GM04504 (cell line): ENCODE data around the gene MOB2.
A peak's percentile ranks its signal among the peaks of the same experiment; 100 is the strongest.

Experiments
- DNase-seq: peaks from one replicate; pipeline ENCODE4 v3.0.0-alpha.2; 2012; ENCODE audit warnings: low read depth

MOB2 gene

GRCh38 chr11:1486054-1486825 lies at the start of gene MOB2:
MOB2 (minus strand) TSS chr11:1486779; CDS start chr11:1486556, 223 bp downstream.
- no peak for DNase-seq

- DNase-seq: no peak
Observed at GRCh38 chr11:1534682-1535081, 48.1 kb upstream of the MOB2 start.

- no peak for DNase-seq
Observed at GRCh38 chr11:1534171-1534570, 47.6 kb upstream of the MOB2 start.

GRCh38 chr11:1533342-1533725 lies 46.8 kb upstream of the MOB2 start:
- no peak for DNase-seq

GRCh38 chr11:1532606-1533341 lies 46.2 kb upstream of the MOB2 start:
- no peak for DNase-seq

GRCh38 chr11:1532014-1532586 lies 45.5 kb upstream of the MOB2 start:
- peak; percentile 78 for DNase-seq

- no peak for DNase-seq
Observed at GRCh38 chr11:1531449-1532013, 45.0 kb upstream of the MOB2 start.

- DNase-seq: no peak
Observed at GRCh38 chr11:1530686-1531448, 44.3 kb upstream of the MOB2 start.

- DNase-seq: no peak
Observed at GRCh38 chr11:1529774-1530173, 43.2 kb upstream of the MOB2 start.

GRCh38 chr11:1529286-1529685 lies 42.7 kb upstream of the MOB2 start:
- no peak for DNase-seq

GRCh38 chr11:1528710-1529109 lies 42.1 kb upstream of the MOB2 start:
- DNase-seq: no peak

GRCh38 chr11:1526785-1527184 lies 40.2 kb upstream of the MOB2 start:
- DNase-seq: no peak

- no peak for DNase-seq
Observed at GRCh38 chr11:1523779-1524178, 37.2 kb upstream of the MOB2 start.

- DNase-seq: no peak
Observed at GRCh38 chr11:1523077-1523476, 36.5 kb upstream of the MOB2 start.

- no peak for DNase-seq
Observed at GRCh38 chr11:1522081-1522424, 35.5 kb upstream of the MOB2 start.

GRCh38 chr11:1521382-1522080 lies 35.0 kb upstream of the MOB2 start:
- DNase-seq: no peak

- DNase-seq: no peak
Observed at GRCh38 chr11:1520663-1521267, 34.2 kb upstream of the MOB2 start.

GRCh38 chr11:1520209-1520662 lies 33.7 kb upstream of the MOB2 start:
- no peak for DNase-seq

- no peak for DNase-seq
Observed at GRCh38 chr11:1519028-1520010, 32.7 kb upstream of the MOB2 start.

- no peak for DNase-seq
Observed at GRCh38 chr11:1518301-1518700, 31.7 kb upstream of the MOB2 start.
